Tibial artery (tissue), 4 donors: ENCODE data around the gene DOK5.

Experiments used
- DNase-seq, 2 donors: peaks; one replicate each; pipeline ENCODE4 v3.0.0-alpha.2; 2019
- H3K27ac ChIP-seq, 2 donors: fragments of 200-600 bp; sonication (generic) in 1 of 2; 1 replicate in 1 of 2; 2 replicates in 1 of 2; pipeline ENCODE4 v1.5.1; 2018 to 2019; ENCODE audit warnings: mild to moderate bottlenecking in 1 of 2
- H3K27me3 ChIP-seq, 2 donors: fragments of 200-600 bp; sonication (generic) in 1 of 2; one replicate each; pipeline versions ENCODE4 v1.5.1 to v1.6.0; 2016 to 2019
- H3K36me3 ChIP-seq, 3 donors: fragments of 200-600 bp; sonication (generic) in 2 of 3; one replicate each; pipeline ENCODE4 v1.5.1; 2016 to 2019; ENCODE audit warnings: mild to moderate bottlenecking in 2 of 3
- H3K4me1 ChIP-seq, 4 donors: fragments of 200-600 bp; sonication (generic) in 2 of 4; 1 replicate in 3 of 4; 2 replicates in 1 of 4; pipeline ENCODE4 v1.5.1; 2016 to 2019
- H3K4me3 ChIP-seq, 2 donors: fragments of 200-600 bp; sonication (generic) in 1 of 2; 1 replicate in 1 of 2; 2 replicates in 1 of 2; pipeline ENCODE4 v1.5.1; 2018 to 2019; ENCODE audit warnings: mild to moderate bottlenecking in 2 of 2
- H3K9me3 ChIP-seq, 3 donors: fragments of 200-600 bp; sonication (generic) in 1 of 3; one replicate each; pipeline ENCODE4 v1.5.1; 2016 to 2019
- CTCF ChIP-seq, 2 experiments: fragments of 200-600 bp in 1 of 2; fragments of 450-650 bp in 1 of 2; IDR thresholded peaks; one replicate each; pipeline ENCODE4 v1.5.1; 2017 to 2019; ENCODE audit warnings: antibody characterized with exemption in 2 of 2, mild to moderate bottlenecking in 1 of 2, moderate library complexity in 1 of 2
- intact Hi-C: fragments of 100-400 bp; cut with DNase I; formaldehyde crosslinking; loops from one replicate; pipeline ENCODE4 v1.15.0; 2023; ENCODE audit warnings: low total_unique reads

The DOK5 gene

GRCh38 chr20:54668271-54669039, 193.1 kb downstream of the DOK5 start:
- TF ChIP-seq CTCF (IDR thresholded peaks at IDR 0.05), result peak in 1 of 2 experiments; percentile 36
- H3K4me3 ChIP-seq, result no peak overlapping the region
- intact Hi-C loops, result no loop called here
- H3K4me1 ChIP-seq, result no peaks in the 10 kb centered on the region
- H3K9me3 ChIP-seq, result no peaks in the 10 kb centered on the region
- DNase-seq, result no peak
- H3K27me3 ChIP-seq, result no peaks in the 10 kb centered on the region
- H3K27ac ChIP-seq, result no peak overlapping the region
- H3K36me3 ChIP-seq, result no peaks in the 10 kb centered on the region

GRCh38 chr20:54669040-54669363, 193.6 kb downstream of the DOK5 start:
- no peaks in the 10 kb centered on the region for H3K27me3 ChIP-seq
- no peak for DNase-seq
- no peaks in the 10 kb centered on the region for H3K4me1 ChIP-seq
- no peaks in the 10 kb centered on the region for H3K9me3 ChIP-seq
- no peak overlapping the region for H3K4me3 ChIP-seq
- no peak overlapping the region for H3K27ac ChIP-seq
- no peak for TF ChIP-seq CTCF (IDR thresholded peaks at IDR 0.05)
- no peaks in the 10 kb centered on the region for H3K36me3 ChIP-seq
- intact Hi-C loops, result no loop called here

- no peak for DNase-seq
- intact Hi-C loops, result no loop called here
- no peak for TF ChIP-seq CTCF (IDR thresholded peaks at IDR 0.05)
These were observed 202.9 kb downstream of the DOK5 start for GRCh38 chr20:54678253-54678652.

GRCh38 chr20:54680439-54680838, 205.0 kb downstream of the DOK5 start:
- Histone ChIP-seq H3K36me3 (no peaks in the 10 kb centered on the region), H3K4me1 (no peaks in the 10 kb centered on the region), H3K27me3 (peaks cover 0 to 6% of the 10 kb centered on the region in 2 donors), H3K27ac (no peak overlapping the region), H3K9me3 (no peaks in the 10 kb centered on the region), H3K4me3 (no peak overlapping the region)
- DNase-seq, result no peak
- TF ChIP-seq CTCF (IDR thresholded peaks at IDR 0.05), result no peak
- intact Hi-C loops, result no loop called here

More at GRCh38 chr20:54678253-54678652, 202.9 kb downstream of the DOK5 start:
- no peaks in the 10 kb centered on the region for H3K36me3 ChIP-seq
- H3K27ac ChIP-seq, result no peak overlapping the region
- no peaks in the 10 kb centered on the region for H3K4me1 ChIP-seq
- no peak overlapping the region for H3K4me3 ChIP-seq
- H3K9me3 ChIP-seq, result no peaks in the 10 kb centered on the region
- H3K27me3 ChIP-seq, result peaks cover 0 to 2% of the 10 kb centered on the region in 2 donors

- H3K27ac ChIP-seq, result no peak overlapping the region
- peaks cover 0 to 6% of the 10 kb centered on the region in 2 donors for H3K27me3 ChIP-seq
- peak in 1 of 2 experiments; percentile 38 for TF ChIP-seq CTCF (IDR thresholded peaks at IDR 0.05)
- no peaks in the 10 kb centered on the region for H3K9me3 ChIP-seq
- DNase-seq, result peak in 1 of 2 donors; percentile 31
- no peaks in the 10 kb centered on the region for H3K36me3 ChIP-seq
- H3K4me3 ChIP-seq, result no peak overlapping the region
- no peaks in the 10 kb centered on the region for H3K4me1 ChIP-seq
- intact Hi-C loops, result no loop called here
These were observed 205.7 kb downstream of the DOK5 start for GRCh38 chr20:54680872-54681619.
